Measurements from ENCODE around the gene FAM210A. TPM values are rescaled to one million over a fixed set of nuclear protein-coding genes. Genes with fewer than 3 reads are reported as not detected.

The FAM210A gene
- total and polyA plus RNA-seq, 2 experiments from 2014 or later, result 17.2 to 17.9 TPM

GRCh38 chr18:13633700-13634099 is 92.7 kb downstream of the FAM210A start:
- H3K27ac ChIP-seq (ENCODE audit: low read depth), result no peak overlapping the region
- H2AFZ ChIP-seq, result no peak overlapping the region
- no peaks in the 10 kb centered on the region for H3K4me1 ChIP-seq (ENCODE audit: insufficient read depth)
- Mint-ChIP-seq H3K4me3 (no peak overlapping the region), H3K9me3 (peaks cover 19% of the 10 kb centered on the region), H3K27ac (no peak overlapping the region), H3K4me1 (peaks cover 6% of the 10 kb centered on the region), H3K36me3 (ENCODE audit: low read depth) (peaks cover 8% of the 10 kb centered on the region; the same call in 2 of the 3 replicates), H3K27me3 (ENCODE audit: insufficient read depth, low read depth, poor library complexity) (no peaks in the 10 kb centered on the region)
- H3K4me2 ChIP-seq, result no peak overlapping the region
- no peaks in the 10 kb centered on the region for H3K27me3 ChIP-seq (ENCODE audit: insufficient read depth)
- no peak for DNase-seq (ENCODE audit: low spot score)
- no peaks in the 10 kb centered on the region for H4K20me1 ChIP-seq (replicated peaks; ENCODE audit: insufficient read depth)
- no peaks in the 10 kb centered on the region for H3K9me2 ChIP-seq (ENCODE audit: insufficient read depth)
- H3F3A ChIP-seq (replicated peaks; ENCODE audit: low read depth), result no peaks in the 10 kb centered on the region
- H3K4me3 ChIP-seq, result no peak overlapping the region
- no peak for TF ChIP-seq ZNF462 (CRISPR knock-in tag; IDR thresholded peaks at IDR 0.05)
- TF ChIP-seq EZH2phosphoT487 (IDR thresholded peaks at IDR 0.05; ENCODE audit: unreplicated experiment), result no peak
- no peak for TF ChIP-seq CREB1 (CRISPR knock-in tag; IDR thresholded peaks at IDR 0.05; ENCODE audit: low read depth)
- no peak for TF ChIP-seq CTCF (conservative IDR thresholded peaks at IDR 0.05; ENCODE audit: low read depth in 2 of 2)
- TF ChIP-seq ETS1 (IDR thresholded peaks at IDR 0.05), result no peak
- no peaks in the 10 kb centered on the region for H3K36me3 ChIP-seq (ENCODE audit: insufficient read depth)
- no peak for ATAC-seq
- H3K79me2 ChIP-seq (replicated peaks; ENCODE audit: insufficient read depth), result no peaks in the 10 kb centered on the region

Measured in GM23338 (cell line).